ENCODE measurements around the gene CLPSL2. TPM values are rescaled to one million over a fixed set of nuclear protein-coding genes. Genes with fewer than 3 reads are reported as not detected.
"Not testable (repeated sequence)": the region's sequence is repeated elsewhere in the genome, so short reads cannot be mapped to it uniquely, and the experiment has no call there.

Gene CLPSL2
- total RNA-seq, 1 donor from 2014 or later: not detected

DNA sequence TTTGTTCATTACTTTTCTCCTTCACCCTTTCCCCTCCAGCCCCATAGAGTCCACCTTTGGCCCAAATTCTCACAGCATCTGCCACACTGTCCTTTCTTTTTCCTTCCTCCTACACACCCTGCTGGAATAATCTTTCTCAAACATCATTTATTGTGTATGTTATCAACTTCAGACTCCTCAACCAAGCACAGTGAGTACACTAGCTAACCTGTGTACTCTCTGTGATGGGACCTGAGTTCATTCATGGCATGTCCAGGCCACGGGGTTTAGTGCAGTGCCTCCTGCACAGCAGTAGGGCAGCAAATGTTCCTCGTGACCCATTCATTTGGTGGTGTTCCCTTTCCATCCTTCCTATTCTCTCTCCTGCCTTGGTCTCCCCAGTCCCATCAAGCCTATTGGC, 46.7 kb upstream of the CLPSL2 start:
- Mint-ChIP-seq H3K4me3 (ENCODE audit: unreplicated experiment) (peak overlapping the region; percentile 63), H3K36me3 (ENCODE audit: unreplicated experiment) (no peaks in the 10 kb centered on the region), H3K27me3 (ENCODE audit: unreplicated experiment) (peaks cover 6% of the 10 kb centered on the region), H3K9me3 (ENCODE audit: unreplicated experiment) (peaks cover 13% of the 10 kb centered on the region), H3K27ac (ENCODE audit: unreplicated experiment) (peak overlapping the region; percentile 71), H3K4me1 (ENCODE audit: low read depth, unreplicated experiment) (peaks cover 35% of the 10 kb centered on the region)
- DNase-seq: no peak
- TF ChIP-seq, protein P1, sequence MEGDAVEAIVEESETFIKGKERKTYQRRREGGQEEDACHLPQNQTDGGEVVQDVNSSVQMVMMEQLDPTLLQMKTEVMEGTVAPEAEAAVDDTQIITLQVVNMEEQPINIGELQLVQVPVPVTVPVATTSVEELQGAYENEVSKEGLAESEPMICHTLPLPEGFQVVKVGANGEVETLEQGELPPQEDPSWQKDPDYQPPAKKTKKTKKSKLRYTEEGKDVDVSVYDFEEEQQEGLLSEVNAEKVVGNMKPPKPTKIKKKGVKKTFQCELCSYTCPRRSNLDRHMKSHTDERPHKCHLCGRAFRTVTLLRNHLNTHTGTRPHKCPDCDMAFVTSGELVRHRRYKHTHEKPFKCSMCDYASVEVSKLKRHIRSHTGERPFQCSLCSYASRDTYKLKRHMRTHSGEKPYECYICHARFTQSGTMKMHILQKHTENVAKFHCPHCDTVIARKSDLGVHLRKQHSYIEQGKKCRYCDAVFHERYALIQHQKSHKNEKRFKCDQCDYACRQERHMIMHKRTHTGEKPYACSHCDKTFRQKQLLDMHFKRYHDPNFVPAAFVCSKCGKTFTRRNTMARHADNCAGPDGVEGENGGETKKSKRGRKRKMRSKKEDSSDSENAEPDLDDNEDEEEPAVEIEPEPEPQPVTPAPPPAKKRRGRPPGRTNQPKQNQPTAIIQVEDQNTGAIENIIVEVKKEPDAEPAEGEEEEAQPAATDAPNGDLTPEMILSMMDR (IDR thresholded peaks at IDR 0.05; ENCODE audit: partially characterized antibody, unreplicated experiment): no peak

DNA sequence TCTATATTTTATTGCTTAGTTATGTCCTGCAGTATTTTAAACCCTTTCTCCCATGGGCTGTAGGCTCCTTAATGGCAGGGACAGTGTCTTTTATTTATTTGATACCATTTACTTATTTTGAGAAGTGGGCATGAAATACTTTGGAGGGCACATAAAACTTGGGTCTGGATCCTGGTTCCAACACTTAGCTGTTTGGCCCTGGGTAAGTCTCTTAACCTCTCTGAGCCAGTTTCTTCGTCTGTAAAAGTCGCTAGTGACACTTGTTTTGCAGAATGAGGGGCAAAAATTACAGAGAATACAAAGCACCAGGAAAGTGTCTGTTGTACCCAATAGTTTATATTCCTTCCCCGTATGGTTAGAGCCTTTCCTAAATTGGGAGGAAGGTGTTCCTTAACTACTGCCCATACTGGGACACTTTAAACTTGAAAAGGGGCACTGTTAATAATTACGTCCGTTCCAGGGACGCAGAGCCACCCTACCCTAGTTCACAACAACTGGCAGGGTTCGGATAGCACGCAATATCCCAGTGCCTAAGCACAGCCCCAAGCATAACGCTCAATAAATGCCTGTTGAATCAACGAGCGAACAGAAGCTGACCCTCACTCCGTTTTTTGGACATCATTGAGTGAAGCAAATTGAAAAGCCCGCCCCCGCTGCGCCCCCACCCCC, 45.5 kb upstream of the CLPSL2 start:
- no peak for DNase-seq
- Mint-ChIP-seq H3K27me3 (ENCODE audit: unreplicated experiment) (peaks cover 6% of the 10 kb centered on the region), H3K27ac (ENCODE audit: unreplicated experiment) (peak overlapping the region; percentile 17), H3K36me3 (ENCODE audit: unreplicated experiment) (no peaks in the 10 kb centered on the region), H3K4me3 (ENCODE audit: unreplicated experiment) (peak overlapping the region; percentile 80), H3K9me3 (ENCODE audit: unreplicated experiment) (peaks cover 13% of the 10 kb centered on the region), H3K4me1 (ENCODE audit: low read depth, unreplicated experiment) (peaks cover 34% of the 10 kb centered on the region)
- TF ChIP-seq, protein P1 (IDR thresholded peaks at IDR 0.05; ENCODE audit: partially characterized antibody, unreplicated experiment): no peak

GRCh38 chr6:35731414-35731735, 45.0 kb upstream of the CLPSL2 start:
- Mint-ChIP-seq H3K27ac (ENCODE audit: unreplicated experiment) (peak overlapping the region; percentile 80), H3K27me3 (ENCODE audit: unreplicated experiment) (peaks cover 6% of the 10 kb centered on the region), H3K4me3 (ENCODE audit: unreplicated experiment) (peak overlapping the region; percentile 85), H3K4me1 (ENCODE audit: low read depth, unreplicated experiment) (peaks cover 33% of the 10 kb centered on the region), H3K9me3 (ENCODE audit: unreplicated experiment) (peaks cover 13% of the 10 kb centered on the region), H3K36me3 (ENCODE audit: unreplicated experiment) (no peaks in the 10 kb centered on the region)
- peak; percentile 97 for DNase-seq
- TF ChIP-seq, protein P1 (IDR thresholded peaks at IDR 0.05; ENCODE audit: partially characterized antibody, unreplicated experiment): no peak

DNA sequence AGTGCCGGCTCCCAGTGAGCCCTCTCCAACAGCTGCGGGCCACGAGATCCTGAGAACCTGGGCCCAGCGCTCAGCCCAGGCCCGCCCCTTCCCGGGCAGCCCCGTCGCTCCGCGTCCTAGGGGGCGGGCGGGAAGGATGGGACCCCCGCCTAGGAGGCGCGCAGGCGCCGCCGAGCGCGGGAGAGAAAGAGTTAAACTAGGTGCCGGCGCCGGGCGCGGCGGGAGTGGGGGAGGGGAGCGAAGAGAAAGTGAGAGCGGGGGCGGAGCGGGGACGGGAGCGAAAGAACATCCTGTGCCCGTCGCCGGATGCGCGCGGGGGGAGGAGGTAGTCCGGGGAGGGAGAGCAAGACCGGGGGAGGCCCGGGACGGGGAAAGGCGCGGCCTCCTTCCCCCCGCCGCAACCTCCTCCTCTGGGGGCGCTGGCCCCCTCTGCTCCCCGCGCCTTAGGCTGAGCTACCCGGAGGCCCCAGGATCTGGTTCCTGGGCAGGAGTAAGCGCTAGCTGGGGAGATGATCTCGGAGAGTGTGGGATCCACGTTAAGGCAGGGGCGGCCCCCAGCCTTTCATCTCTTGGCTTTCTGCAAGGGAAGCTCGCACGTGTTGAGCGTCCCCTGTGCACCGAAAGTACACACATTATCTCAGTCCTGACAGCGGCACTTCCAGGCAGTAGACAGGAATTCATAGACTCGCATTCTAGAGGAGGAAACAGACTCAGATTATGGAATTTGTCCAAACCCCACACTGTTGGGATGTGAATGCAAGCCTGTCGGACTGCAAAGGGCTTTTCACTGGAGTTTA, 44.5 kb upstream of the CLPSL2 start:
- Mint-ChIP-seq H3K27ac (ENCODE audit: unreplicated experiment) (peak overlapping the region; percentile 91), H3K4me1 (ENCODE audit: low read depth, unreplicated experiment) (peaks cover 28% of the 10 kb centered on the region), H3K27me3 (ENCODE audit: unreplicated experiment) (peaks cover 5% of the 10 kb centered on the region), H3K9me3 (ENCODE audit: unreplicated experiment) (peaks cover 14% of the 10 kb centered on the region), H3K36me3 (ENCODE audit: unreplicated experiment) (no peaks in the 10 kb centered on the region), H3K4me3 (ENCODE audit: unreplicated experiment) (peak overlapping the region; percentile 88)
- DNase-seq: peak; percentile 88
- TF ChIP-seq, protein P1 (IDR thresholded peaks at IDR 0.05; ENCODE audit: partially characterized antibody, unreplicated experiment): no peak

- TF ChIP-seq, protein P1 (IDR thresholded peaks at IDR 0.05; ENCODE audit: partially characterized antibody, unreplicated experiment): no peak
- Mint-ChIP-seq H3K27ac (ENCODE audit: unreplicated experiment) (no peak overlapping the region), H3K9me3 (ENCODE audit: unreplicated experiment) (peaks cover 10% of the 10 kb centered on the region), H3K4me3 (ENCODE audit: unreplicated experiment) (no peak overlapping the region), H3K36me3 (ENCODE audit: unreplicated experiment) (no peaks in the 10 kb centered on the region), H3K27me3 (ENCODE audit: unreplicated experiment) (peaks cover 4% of the 10 kb centered on the region), H3K4me1 (ENCODE audit: low read depth, unreplicated experiment) (peaks cover 27% of the 10 kb centered on the region)
- no peak for DNase-seq
These were observed 42.8 kb upstream of the CLPSL2 start for GRCh38 chr6:35733633-35734032.

GRCh38 chr6:35734319-35734718, 42.1 kb upstream of the CLPSL2 start:
- not testable (repeated sequence) for H3K27me3 Mint-ChIP-seq (ENCODE audit: unreplicated experiment); H3K4me3 Mint-ChIP-seq (ENCODE audit: unreplicated experiment); H3K36me3 Mint-ChIP-seq (ENCODE audit: unreplicated experiment); H3K9me3 Mint-ChIP-seq (ENCODE audit: unreplicated experiment); DNase-seq; H3K27ac Mint-ChIP-seq (ENCODE audit: unreplicated experiment)
- H3K4me1 Mint-ChIP-seq (ENCODE audit: low read depth, unreplicated experiment): peaks cover 25% of the 10 kb centered on the region

All from glutamatergic neuron (in vitro differentiated cells).